B cell (primary cell): ENCODE measurements around the gene TELO2. TPM values are rescaled to one million over a fixed set of nuclear protein-coding genes. Genes with fewer than 3 reads are reported as not detected.

Source experiments
- ATAC-seq: fragments of 200-7000 bp; cut with Tn5 transposase; one replicate; pipeline ENCODE4 v1.10.0; 2021; ENCODE audit warnings: low read depth, mild to moderate bottlenecking, moderate number of reproducible peaks, moderate library complexity
- CTCF ChIA-PET: fragments of 350-600 bp; sonication (Branson Sonifier 250); formaldehyde crosslinking; loops from one replicate; lab custom pipeline; 2021; ENCODE audit warnings: antibody characterized with exemption, inconsistent platforms; lab: Charles Lee
- POLR2A ChIA-PET: fragments of 350-600 bp; sonication (Branson Sonifier 250); formaldehyde crosslinking; loops from one replicate; lab custom pipeline; 2021; ENCODE audit warnings: antibody characterized with exemption; lab: Charles Lee
- DNase-seq: peaks from one replicate; pipeline ENCODE4 v3.0.0; 2013
- H2AFZ ChIP-seq: 2 replicates; pipeline ENCODE4 v1.6.1; 2012; ENCODE audit warnings: mild to moderate bottlenecking, low read depth, low read length; ENCODE audit not compliant: insufficient read depth, poor library complexity, severe bottlenecking
- H3K27ac ChIP-seq, 2 donors: 1 replicate in 1 of 2; 2 replicates in 1 of 2; pipeline ENCODE4 v1.5.1; 2012 to 2013; ENCODE audit warnings: low read length in 2 of 2, mild to moderate bottlenecking in 2 of 2, moderate library complexity in 1 of 2
- H3K27me3 ChIP-seq, 4 experiments: fragments of 200-600 bp in 1 of 4; sonication (generic) in 1 of 4; replicated peaks in 1 of 4; 1 replicate in 2 of 4; 2 replicates in 2 of 4; pipeline versions ENCODE4 v1.6.1 to v1.7.0; 2013 to 2016; ENCODE audit warnings: low read length in 3 of 4, mild to moderate bottlenecking in 2 of 4, mixed read lengths in 1 of 4, moderate library complexity in 1 of 4; ENCODE audit not compliant: insufficient read depth in 4 of 4, control insufficient read depth in 3 of 4; ENCODE audit errors: control extremely low read depth in 1 of 4
- H3K36me3 ChIP-seq, 2 experiments: replicated peaks in 1 of 2; 1 replicate in 1 of 2; 2 replicates in 1 of 2; pipeline versions ENCODE4 v1.6.1 to v1.7.1; 2013; ENCODE audit warnings: low read length in 1 of 2; ENCODE audit not compliant: insufficient read depth in 2 of 2, control insufficient read depth in 1 of 2; ENCODE audit errors: control extremely low read depth in 1 of 2, extremely low read depth in 1 of 2
- H3K4me1 ChIP-seq, 2 donors: fragments of 200-600 bp in 1 of 2; sonication (generic) in 1 of 2; 1 replicate in 1 of 2; 2 replicates in 1 of 2; pipeline versions ENCODE4 v1.5.1 to v1.6.1; 2013 to 2017; ENCODE audit warnings: low read length in 2 of 2; ENCODE audit not compliant: control insufficient read depth in 2 of 2, insufficient read depth in 2 of 2
- H3K4me2 ChIP-seq: replicated peaks from 2 replicates; pipeline ENCODE3; 2012; ENCODE audit warnings: mild to moderate bottlenecking, low read depth, low read length; ENCODE audit not compliant: poor library complexity, severe bottlenecking
- H3K4me3 ChIP-seq, 5 experiments: fragments of 200-600 bp in 1 of 5; sonication (generic) in 1 of 5; 1 replicate in 3 of 5; 2 replicates in 2 of 5; pipeline versions ENCODE4 v1.5.1 to v1.7.0; 2011 to 2016; ENCODE audit warnings: low read length in 4 of 5, mild to moderate bottlenecking in 4 of 5, low read depth in 2 of 5, control low read depth in 1 of 5, moderate library complexity in 1 of 5; ENCODE audit not compliant: insufficient read depth in 1 of 5; ENCODE audit errors: control extremely low read depth in 1 of 5, extremely low read depth in 1 of 5
- H3K79me2 ChIP-seq: fragments of 200-600 bp; sonication (generic); one replicate; pipeline ENCODE4 v1.6.0; 2016; ENCODE audit warnings: low read length; ENCODE audit not compliant: control insufficient read depth, insufficient read depth
- H3K9ac ChIP-seq: fragments of 200-600 bp; sonication (generic); 2 replicates; pipeline ENCODE4 v1.6.1; 2017; ENCODE audit warnings: mild to moderate bottlenecking, low read length, moderate library complexity
- H3K9me3 ChIP-seq, 3 donors: one replicate each; pipeline versions ENCODE4 v1.6.1 to v1.7.1; 2013; ENCODE audit warnings: low read length in 2 of 3; ENCODE audit not compliant: control insufficient read depth in 2 of 3, insufficient read depth in 1 of 3; ENCODE audit errors: control extremely low read depth in 1 of 3
- H4K20me1 ChIP-seq: 2 replicates; pipeline ENCODE4 v1.6.0; 2012; ENCODE audit warnings: mild to moderate bottlenecking, low read length; ENCODE audit not compliant: insufficient read depth, control insufficient read depth, poor library complexity, severe bottlenecking
- H3K27ac Mint-ChIP-seq: one replicate; pipeline ENCODE4 v1.8.0; 2021; ENCODE audit warnings: mixed read lengths
- H3K27me3 Mint-ChIP-seq: one replicate; pipeline ENCODE4 v1.8.0; 2021; ENCODE audit warnings: mixed read lengths
- H3K4me1 Mint-ChIP-seq: one replicate; pipeline ENCODE4 v1.8.0; 2021; ENCODE audit warnings: mixed read lengths
- H3K4me3 Mint-ChIP-seq: one replicate; pipeline ENCODE4 v1.8.0; 2021; ENCODE audit warnings: mixed read lengths
- H3K9me3 Mint-ChIP-seq: one replicate; pipeline ENCODE4 v1.8.0; 2022; ENCODE audit warnings: mixed read lengths; ENCODE audit not compliant: insufficient read depth
- CTCF ChIP-seq: fragments of 200-600 bp; IDR thresholded peaks from one replicate; pipeline ENCODE4 v1.8.0; 2022; ENCODE audit warnings: antibody characterized with exemption, mild to moderate bottlenecking
- EZH2 ChIP-seq: IDR thresholded peaks from 2 replicates; pipeline ENCODE4 v1.6.1; 2012; ENCODE audit warnings: borderline replicate concordance, low read depth, mild to moderate bottlenecking, moderate library complexity, low read length; ENCODE audit not compliant: insufficient read depth, poor library complexity, severe bottlenecking
- WGBS: methylation state at CpG from one replicate; pipeline ENCODE4 v1.1.5; 2013; ENCODE audit warnings: missing lambda C conversion rate; ENCODE audit not compliant: insufficient coverage; 5-methylcytosine and 5-hydroxymethylcytosine counted together
- intact Hi-C: fragments of 100-400 bp; cut with micrococcal nuclease; formaldehyde crosslinking; loops from one replicate; pipeline ENCODE4 v1.10.0; 2022
- polyA plus RNA-seq: library from polyadenylated mRNA; depleted of rRNA; stranded (reverse); fragments of >200 nt; gene quantifications from 2 replicates; pipeline ENCODE4 v1.2.3, GENCODE V29; 2012
- total RNA-seq, 2 donors: library from RNA; stranded (reverse); fragments of 120-200 nt in 1 of 2; gene quantifications; 1 replicate in 1 of 2; 2 replicates in 1 of 2; pipeline versions ENCODE4 v1.2.3 to v1.2.4, GENCODE V29; 2013 to 2022

Gene TELO2
- total and polyA plus RNA-seq, 2 donors (not counting 1 experiment from before 2014, with no cell fraction given), result 81.9 to 136 TPM

- ChIA-PET POLR2A (no interaction called here), CTCF (no interaction called here)
- Histone ChIP-seq H3K27me3 (no peaks in the 10 kb centered on the region), H3K4me2 (no peak overlapping the region), H3K9ac (no peak overlapping the region), H4K20me1 (no peaks in the 10 kb centered on the region), H3K4me3 (no peak overlapping the region), H3K36me3 (peaks cover 0 to 40% of the 10 kb centered on the region in 2 experiments), H2AFZ (no peak overlapping the region), H3K4me1 (no peaks in the 10 kb centered on the region), H3K9me3 (peaks cover 0 to 6% (median 0%) of the 10 kb centered on the region in 3 donors), H3K27ac (no peak overlapping the region), H3K79me2 (peaks cover 4% of the 10 kb centered on the region)
- TF ChIP-seq CTCF, result no peak
- TF ChIP-seq EZH2, result no peak
- no peaks in the 10 kb centered on the region for H3K4me1 Mint-ChIP-seq
- DNase-seq (no peak), ATAC-seq (no peak)
- H3K4me3 Mint-ChIP-seq, result no peak overlapping the region
- no peaks in the 10 kb centered on the region for H3K27me3 Mint-ChIP-seq
- intact Hi-C loops, result no loop called here
- 97% methylated on average over 37 of the region's 37 CpGs for WGBS
- H3K9me3 Mint-ChIP-seq, result no peaks in the 10 kb centered on the region
- H3K27ac Mint-ChIP-seq, result no peak overlapping the region
These were observed 13.5 kb downstream of the TELO2 start for GRCh38 chr16:1506494-1507213.

GRCh38 chr16:1508494-1509187 lies 15.5 kb downstream of the TELO2 start:
- 92% methylated on average over 18 of the region's 24 CpGs for WGBS
- Histone ChIP-seq H3K4me2 (no peak overlapping the region), H3K4me1 (no peaks in the 10 kb centered on the region), H4K20me1 (no peaks in the 10 kb centered on the region), H3K27me3 (no peaks in the 10 kb centered on the region), H3K9me3 (peaks cover 0 to 3% (median 0%) of the 10 kb centered on the region in 3 donors), H3K79me2 (no peaks in the 10 kb centered on the region), H3K27ac (no peak overlapping the region), H2AFZ (no peak overlapping the region), H3K4me3 (no peak overlapping the region), H3K36me3 (peaks cover 0 to 21% of the 10 kb centered on the region in 2 experiments), H3K9ac (no peak overlapping the region)
- Mint-ChIP-seq H3K27me3 (no peaks in the 10 kb centered on the region), H3K4me1 (no peaks in the 10 kb centered on the region), H3K9me3 (no peaks in the 10 kb centered on the region), H3K4me3 (no peak overlapping the region), H3K27ac (no peak overlapping the region)
- POLR2A ChIA-PET, result no interaction called here
- CTCF ChIA-PET, result no interaction called here
- intact Hi-C loops, result no loop called here
- TF ChIP-seq EZH2 (no peak), CTCF (no peak)
- ATAC-seq (no peak), DNase-seq (no peak)
